Measurements from ENCODE around the gene TICAM2. TPM values are rescaled to one million over a fixed set of nuclear protein-coding genes. Genes with fewer than 3 reads are reported as not detected.
"Not testable (repeated sequence)": the region's sequence is repeated elsewhere in the genome, so short reads cannot be mapped to it uniquely, and the experiment has no call there.

TICAM2 gene
- total RNA-seq (2014; rRNA removed; shearing (Covaris generic); ENCODE audit: low replicate concordance) = 0.07 TPM in 1 of 2 replicates, not detected in the other

DNA sequence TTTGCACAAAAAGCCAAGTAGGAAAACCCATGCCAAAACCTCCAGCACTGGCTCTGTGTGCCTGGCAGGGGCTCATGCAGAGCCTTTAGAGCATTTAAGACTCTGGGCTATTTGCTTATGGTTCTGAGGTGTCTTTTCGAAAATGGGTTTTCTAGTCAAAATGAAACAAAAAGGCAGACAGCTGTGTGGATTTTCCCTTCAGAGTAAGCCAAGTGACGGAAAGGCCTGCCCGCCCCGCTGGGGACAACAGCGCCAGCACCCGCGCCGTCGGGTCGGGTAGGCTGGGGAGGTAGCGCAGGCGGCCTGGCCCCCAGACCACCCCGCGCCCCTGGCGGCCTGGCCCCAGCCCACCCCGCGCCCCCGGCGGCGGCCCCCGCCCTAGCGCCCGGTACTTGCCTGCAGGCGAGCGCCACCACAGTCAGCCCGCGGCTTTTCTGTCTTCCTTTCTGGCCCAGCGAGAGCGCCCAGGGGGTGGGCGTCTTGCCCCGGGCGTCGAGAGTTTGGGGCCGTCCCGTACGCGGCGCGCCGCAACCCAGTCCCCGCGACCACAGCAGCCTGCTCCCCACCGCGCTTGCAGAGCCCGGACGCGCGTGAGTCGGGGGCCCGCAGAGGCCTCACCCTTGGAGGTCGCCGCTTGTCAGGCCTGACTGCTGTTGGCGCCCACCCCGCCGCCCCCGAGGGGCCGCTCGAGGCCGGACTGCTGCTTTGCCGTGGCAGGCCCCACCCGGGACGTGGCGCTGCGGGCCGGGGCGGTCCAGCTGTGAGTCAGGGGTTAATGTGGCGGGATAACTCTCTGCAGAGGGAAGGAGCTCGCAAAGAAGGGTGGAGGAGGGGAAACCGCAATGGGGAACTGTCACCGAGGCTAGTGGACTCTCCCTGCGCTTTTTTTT lies at the start of gene TICAM2:
TICAM2 (minus strand) TSS at position 779 of the 890 bp plus-strand sequence. CDS start 21,223 bp downstream, outside the sequence.
- Histone ChIP-seq H3K4me3 (ENCODE audit: low read length) (peak within 1 kb of the TSS; percentile 68), H3K9me3 (ENCODE audit: low read length) (no peaks in the 10 kb centered on the region), H3K27me3 (ENCODE audit: low read length) (no peaks in the 10 kb centered on the region), H3K36me3 (ENCODE audit: insufficient read depth, low read length) (peaks cover 9% of the 10 kb centered on the region), H3K9me2 (replicated peaks; ENCODE audit: insufficient read depth, low read length) (no peaks in the 10 kb centered on the region), H4K20me1 (ENCODE audit: insufficient read depth, low read depth, low read length) (no peaks in the 10 kb centered on the region), H3K9ac (ENCODE audit: low read length) (peak within 1 kb of the TSS; percentile 72), H3K4me1 (ENCODE audit: low read length) (peaks cover 43% of the 10 kb centered on the region), H3K4me2 (ENCODE audit: low read depth, low read length, poor library complexity, severe bottlenecking) (peak within 1 kb of the TSS; percentile 88), H3K79me2 (ENCODE audit: low read length) (peaks cover 19% of the 10 kb centered on the region; the same call in 1 of the 2 replicates), H2AFZ (ENCODE audit: low read length) (0 out of 2 replicates have a peak within 1 kb of the TSS, but pooled peaks have one; percentile 44), H3K27ac (ENCODE audit: low read length) (peak within 1 kb of the TSS; percentile 48)
- peak; percentile 66 for DNase-seq

DNA sequence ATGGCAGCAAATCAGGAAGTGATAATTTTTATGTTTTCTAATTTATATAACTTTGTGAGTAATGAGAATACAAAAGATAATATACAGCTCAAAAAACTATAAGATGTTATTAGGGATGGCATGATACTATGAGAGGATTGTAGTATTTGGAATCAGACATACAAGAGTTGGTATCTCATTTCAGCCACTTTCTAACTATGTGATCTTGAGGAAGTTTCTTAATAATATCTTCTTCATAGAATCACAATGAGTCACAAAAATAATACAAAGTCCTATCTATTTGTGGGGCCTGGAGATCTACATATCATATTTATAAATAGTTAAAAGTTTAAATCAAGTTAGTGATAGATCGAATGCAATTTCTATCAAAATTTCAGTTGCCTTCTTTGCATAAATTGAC lies 47.3 kb upstream of the TICAM2 start:
- no peaks in the 10 kb centered on the region for H4K20me1 ChIP-seq (ENCODE audit: insufficient read depth, low read depth, low read length)
- H3K27me3 ChIP-seq (ENCODE audit: low read length) = 0 out of 2 replicates have a peak, but pooled peaks cover 4% of the 10 kb centered on the region
- H3K79me2 ChIP-seq (ENCODE audit: low read length) = no peaks in the 10 kb centered on the region
- H3K36me3 ChIP-seq (ENCODE audit: insufficient read depth, low read length) = no peaks in the 10 kb centered on the region
- no peaks in the 10 kb centered on the region for H3K9me3 ChIP-seq (ENCODE audit: low read length)
- no peak for DNase-seq
- H3K4me3 ChIP-seq (ENCODE audit: low read length) = no peak overlapping the region
- H3K4me2 ChIP-seq (ENCODE audit: low read depth, low read length, poor library complexity, severe bottlenecking) = no peak overlapping the region
- H3K27ac ChIP-seq (ENCODE audit: low read length) = no peak overlapping the region
- H3K9ac ChIP-seq (ENCODE audit: low read length) = no peak overlapping the region
- H3K9me2 ChIP-seq (replicated peaks; ENCODE audit: insufficient read depth, low read length) = no peaks in the 10 kb centered on the region
- no peaks in the 10 kb centered on the region for H3K4me1 ChIP-seq (ENCODE audit: low read length)
- no peak overlapping the region for H2AFZ ChIP-seq (ENCODE audit: low read length)

DNA sequence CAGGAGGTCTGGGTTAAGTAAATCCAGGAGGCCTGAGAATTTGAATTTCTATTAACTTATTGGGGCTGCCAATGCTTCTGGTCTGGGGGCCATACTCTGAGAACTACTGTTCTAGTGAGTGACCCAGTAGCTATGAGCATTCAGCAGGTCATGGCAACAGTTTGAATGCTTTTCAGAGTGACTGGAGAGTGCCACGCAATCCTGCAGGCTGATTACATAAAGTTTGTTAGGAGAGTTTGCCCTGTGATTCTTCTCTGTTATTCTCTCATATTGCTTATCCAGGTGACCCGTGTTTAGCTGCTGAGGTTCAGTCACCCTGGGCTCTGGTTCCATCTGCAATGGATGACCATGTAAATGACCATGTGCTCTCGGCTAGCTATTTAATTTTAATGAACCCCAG lies 45.8 kb upstream of the TICAM2 start:
- H4K20me1 ChIP-seq (ENCODE audit: insufficient read depth, low read depth, low read length) = no peaks in the 10 kb centered on the region
- no peaks in the 10 kb centered on the region for H3K36me3 ChIP-seq (ENCODE audit: insufficient read depth, low read length)
- no peak overlapping the region for H3K4me3 ChIP-seq (ENCODE audit: low read length)
- H3K27me3 ChIP-seq (ENCODE audit: low read length) = 0 out of 2 replicates have a peak, but pooled peaks cover 4% of the 10 kb centered on the region
- H2AFZ ChIP-seq (ENCODE audit: low read length) = peak overlapping the region; percentile 30; the same call in 1 of the 2 replicates
- no peaks in the 10 kb centered on the region for H3K79me2 ChIP-seq (ENCODE audit: low read length)
- no peaks in the 10 kb centered on the region for H3K9me3 ChIP-seq (ENCODE audit: low read length)
- no peak overlapping the region for H3K9ac ChIP-seq (ENCODE audit: low read length)
- H3K9me2 ChIP-seq (replicated peaks; ENCODE audit: insufficient read depth, low read length) = no peaks in the 10 kb centered on the region
- DNase-seq = no peak
- no peak overlapping the region for H3K27ac ChIP-seq (ENCODE audit: low read length)
- H3K4me1 ChIP-seq (ENCODE audit: low read length) = no peaks in the 10 kb centered on the region
- H3K4me2 ChIP-seq (ENCODE audit: low read depth, low read length, poor library complexity, severe bottlenecking) = no peak overlapping the region

- DNase-seq; H4K20me1 ChIP-seq (ENCODE audit: insufficient read depth, low read depth, low read length); H3K79me2 ChIP-seq (ENCODE audit: low read length); H3K9me2 ChIP-seq (replicated peaks; ENCODE audit: insufficient read depth, low read length); H3K27me3 ChIP-seq (ENCODE audit: low read length); H3K4me1 ChIP-seq (ENCODE audit: low read length); H3K4me2 ChIP-seq (ENCODE audit: low read depth, low read length, poor library complexity, severe bottlenecking); H2AFZ ChIP-seq (ENCODE audit: low read length); H3K9ac ChIP-seq (ENCODE audit: low read length); H3K36me3 ChIP-seq (ENCODE audit: insufficient read depth, low read length); H3K27ac ChIP-seq (ENCODE audit: low read length); H3K4me3 ChIP-seq (ENCODE audit: low read length); H3K9me3 ChIP-seq (ENCODE audit: low read length): not testable (repeated sequence)
Measured at GRCh38 chr5:115645386-115645785, 43.1 kb upstream of the TICAM2 start.

- Histone ChIP-seq H3K4me3 (ENCODE audit: low read length) (no peak overlapping the region), H2AFZ (ENCODE audit: low read length) (no peak overlapping the region), H3K79me2 (ENCODE audit: low read length) (no peaks in the 10 kb centered on the region), H3K9me3 (ENCODE audit: low read length) (no peaks in the 10 kb centered on the region), H3K4me2 (ENCODE audit: low read depth, low read length, poor library complexity, severe bottlenecking) (no peak overlapping the region), H3K27me3 (ENCODE audit: low read length) (0 out of 2 replicates have a peak, but pooled peaks cover 4% of the 10 kb centered on the region), H3K27ac (ENCODE audit: low read length) (no peak overlapping the region), H4K20me1 (ENCODE audit: insufficient read depth, low read depth, low read length) (no peaks in the 10 kb centered on the region), H3K9me2 (replicated peaks; ENCODE audit: insufficient read depth, low read length) (no peaks in the 10 kb centered on the region), H3K4me1 (ENCODE audit: low read length) (no peaks in the 10 kb centered on the region), H3K36me3 (ENCODE audit: insufficient read depth, low read length) (no peaks in the 10 kb centered on the region), H3K9ac (ENCODE audit: low read length) (no peak overlapping the region)
- no peak for DNase-seq
Measured at GRCh38 chr5:115644046-115644445, 41.8 kb upstream of the TICAM2 start.

DNA sequence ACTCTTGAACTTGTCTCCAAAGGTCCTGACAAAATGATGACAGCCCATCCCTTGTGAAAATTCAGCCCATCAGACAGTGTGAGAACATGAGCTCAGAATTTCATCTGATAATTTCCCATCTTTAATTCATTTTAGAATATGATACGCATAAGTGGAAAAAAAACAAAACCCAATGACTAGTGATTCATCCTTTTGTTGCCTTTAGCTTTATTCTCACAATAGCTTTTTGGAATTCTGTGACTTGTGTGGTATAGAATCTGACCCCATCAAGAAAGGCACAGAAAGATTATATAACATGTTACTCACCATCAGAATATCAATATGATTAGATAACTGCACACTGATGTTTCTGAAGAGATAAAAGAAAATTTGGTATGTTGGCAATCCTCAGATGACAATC lies 39.7 kb upstream of the TICAM2 start:
- DNase-seq = no peak
- no peaks in the 10 kb centered on the region for H3K9me2 ChIP-seq (replicated peaks; ENCODE audit: insufficient read depth, low read length)
- no peaks in the 10 kb centered on the region for H3K27me3 ChIP-seq (ENCODE audit: low read length)
- no peaks in the 10 kb centered on the region for H3K79me2 ChIP-seq (ENCODE audit: low read length)
- no peak overlapping the region for H2AFZ ChIP-seq (ENCODE audit: low read length)
- H3K4me3 ChIP-seq (ENCODE audit: low read length) = no peak overlapping the region
- H3K27ac ChIP-seq (ENCODE audit: low read length) = no peak overlapping the region
- no peak overlapping the region for H3K4me2 ChIP-seq (ENCODE audit: low read depth, low read length, poor library complexity, severe bottlenecking)
- H3K9me3 ChIP-seq (ENCODE audit: low read length) = no peaks in the 10 kb centered on the region
- H3K36me3 ChIP-seq (ENCODE audit: insufficient read depth, low read length) = no peaks in the 10 kb centered on the region
- H4K20me1 ChIP-seq (ENCODE audit: insufficient read depth, low read depth, low read length) = no peaks in the 10 kb centered on the region
- no peaks in the 10 kb centered on the region for H3K4me1 ChIP-seq (ENCODE audit: low read length)
- H3K9ac ChIP-seq (ENCODE audit: low read length) = no peak overlapping the region

DNA sequence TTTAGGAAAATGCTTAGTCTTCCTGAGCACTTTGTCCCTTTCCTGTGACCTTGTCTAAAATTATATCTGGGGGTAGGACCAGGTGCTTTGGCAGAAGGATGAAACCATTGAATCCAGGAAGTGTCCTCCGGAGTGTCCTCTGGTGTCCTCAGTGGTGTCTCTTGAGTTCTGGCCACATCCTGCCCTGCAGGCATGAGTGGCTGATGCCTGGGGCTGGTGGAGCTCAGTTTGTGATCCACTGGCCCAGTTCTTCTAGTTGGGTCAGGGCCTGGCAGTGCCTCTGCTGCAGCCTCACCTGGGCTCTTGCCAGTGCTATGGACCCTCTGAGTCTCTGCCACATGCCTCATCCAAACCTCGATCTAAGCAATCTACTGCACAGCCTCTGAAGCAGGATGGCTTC lies 38.0 kb upstream of the TICAM2 start:
- DNase-seq = no peak
- H3K4me3 ChIP-seq (ENCODE audit: low read length) = no peak overlapping the region
- no peak overlapping the region for H3K9ac ChIP-seq (ENCODE audit: low read length)
- H4K20me1 ChIP-seq (ENCODE audit: insufficient read depth, low read depth, low read length) = no peaks in the 10 kb centered on the region
- H3K27me3 ChIP-seq (ENCODE audit: low read length) = no peaks in the 10 kb centered on the region
- H3K27ac ChIP-seq (ENCODE audit: low read length) = no peak overlapping the region
- H3K9me3 ChIP-seq (ENCODE audit: low read length) = no peaks in the 10 kb centered on the region
- H3K79me2 ChIP-seq (ENCODE audit: low read length) = no peaks in the 10 kb centered on the region
- H3K4me2 ChIP-seq (ENCODE audit: low read depth, low read length, poor library complexity, severe bottlenecking) = no peak overlapping the region
- no peaks in the 10 kb centered on the region for H3K36me3 ChIP-seq (ENCODE audit: insufficient read depth, low read length)
- H3K9me2 ChIP-seq (replicated peaks; ENCODE audit: insufficient read depth, low read length) = no peaks in the 10 kb centered on the region
- peaks cover 9% of the 10 kb centered on the region for H3K4me1 ChIP-seq (ENCODE audit: low read length)
- H2AFZ ChIP-seq (ENCODE audit: low read length) = no peak overlapping the region

DNA sequence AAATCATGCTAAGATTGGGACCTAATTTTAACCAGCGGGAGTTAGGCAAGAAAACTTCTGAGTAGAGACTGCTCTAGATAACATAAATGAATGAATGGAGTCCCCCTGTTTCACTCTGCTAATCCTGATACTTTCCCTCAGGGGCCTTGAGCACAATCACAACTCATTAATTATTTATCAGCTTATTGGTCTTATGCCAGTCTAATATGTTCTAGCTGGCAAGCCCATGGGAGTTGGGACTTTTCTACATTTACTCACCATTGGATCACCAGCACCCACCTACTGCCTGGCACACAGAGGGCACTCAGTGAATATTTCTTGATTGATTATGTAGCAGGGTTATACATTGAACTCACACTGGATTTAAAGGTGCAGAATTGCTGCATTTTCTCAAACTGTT lies 37.1 kb upstream of the TICAM2 start:
- Histone ChIP-seq H3K79me2 (ENCODE audit: low read length) (no peaks in the 10 kb centered on the region), H3K4me2 (ENCODE audit: low read depth, low read length, poor library complexity, severe bottlenecking) (no peak overlapping the region), H3K27me3 (ENCODE audit: low read length) (no peaks in the 10 kb centered on the region), H3K4me3 (ENCODE audit: low read length) (no peak overlapping the region), H4K20me1 (ENCODE audit: insufficient read depth, low read depth, low read length) (no peaks in the 10 kb centered on the region), H3K9me2 (replicated peaks; ENCODE audit: insufficient read depth, low read length) (no peaks in the 10 kb centered on the region), H3K9me3 (ENCODE audit: low read length) (no peaks in the 10 kb centered on the region), H3K27ac (ENCODE audit: low read length) (no peak overlapping the region), H3K4me1 (ENCODE audit: low read length) (peaks cover 14% of the 10 kb centered on the region), H3K36me3 (ENCODE audit: insufficient read depth, low read length) (no peaks in the 10 kb centered on the region), H3K9ac (ENCODE audit: low read length) (no peak overlapping the region), H2AFZ (ENCODE audit: low read length) (no peak overlapping the region)
- DNase-seq = no peak

Measured in Karpas-422 (cell line).